GM23338 (cell line): Measurements from ENCODE around the gene PER1. TPM values are rescaled to one million over a fixed set of nuclear protein-coding genes. Genes with fewer than 3 reads are reported as not detected.

Source experiments
- EZH2 ChIP-seq: fragments of 200-600 bp; sonication (generic); IDR thresholded peaks from one replicate; pipeline ENCODE4 v1.8.0; 2017; ENCODE audit warnings: antibody characterized with exemption, mild to moderate bottlenecking, low read depth; ENCODE audit not compliant: unreplicated experiment
- REST ChIP-seq: IDR thresholded peaks from one replicate; pipeline ENCODE4 v1.6.1; 2018; ENCODE audit warnings: antibody characterized with exemption; ENCODE audit not compliant: unreplicated experiment
- ZNF114 ChIP-seq: fragments of 250-450 bp; sonication (Bioruptor Pico); IDR thresholded peaks from 2 replicates; pipeline ENCODE4 v1.5.0; 2020; ENCODE audit warnings: mild to moderate bottlenecking, moderate library complexity
- ZNF331 ChIP-seq: fragments of 250-450 bp; sonication (Bioruptor Pico); IDR thresholded peaks from 2 replicates; pipeline ENCODE4 v1.5.0; 2020; ENCODE audit warnings: low read depth, mild to moderate bottlenecking, moderate library complexity
- ZNF462 ChIP-seq: fragments of 250-450 bp; sonication (Bioruptor Pico); IDR thresholded peaks from 2 replicates; pipeline ENCODE4 v1.5.0; 2020; ENCODE audit warnings: mild to moderate bottlenecking, moderate library complexity
- polyA plus RNA-seq: library from polyadenylated mRNA; unstranded; fragments of >200 nt; fragmentation: Nextera tagmentation; extraction: Ambion mirVana; gene quantifications from 2 replicates; pipeline ENCODE4 v1.2.1, GENCODE V29; 2016
- total RNA-seq: library from RNA; depleted of rRNA; stranded (reverse); fragments of >200 nt; shearing (Covaris generic); gene quantifications from 2 replicates; pipeline ENCODE4 v1.2.3, GENCODE V29; 2014

Gene PER1
- total and polyA plus RNA-seq, 2 experiments from 2014 or later, result 12.2 to 36.1 TPM

- TF ChIP-seq ZNF462 (CRISPR knock-in tag) (no peak), EZH2 (no peak), REST (no peak), ZNF331 (CRISPR knock-in tag) (no peak), ZNF114 (no peak)
Measured at GRCh38 chr17:8141045-8141444, 11.2 kb downstream of the PER1 start (continued).
